Measurements from ENCODE around the gene PTPRN2.
"Not testable (repeated sequence)": the region's sequence is repeated elsewhere in the genome, so short reads cannot be mapped to it uniquely, and the experiment has no call there.

PTPRN2 gene

DNA sequence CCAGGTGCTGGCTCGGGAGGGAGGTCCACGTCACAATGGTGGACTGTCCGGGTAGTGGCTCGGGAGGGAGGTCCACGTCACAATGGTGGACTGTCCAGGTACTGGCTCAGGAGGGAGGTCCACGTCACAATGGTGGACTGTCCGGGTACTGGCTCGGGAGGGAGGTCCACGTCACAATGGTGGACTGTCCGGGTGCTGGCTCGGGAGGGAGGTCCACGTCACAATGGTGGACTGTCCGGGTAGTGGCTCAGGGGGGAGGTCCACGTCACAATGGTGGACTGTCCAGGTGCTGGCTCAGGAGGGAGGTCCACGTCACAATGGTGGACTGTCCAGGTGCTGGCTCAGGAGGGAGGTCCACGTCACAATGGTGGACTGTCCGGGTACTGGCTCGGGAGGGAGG is 65.8 kb downstream of the PTPRN2 start:
- peaks cover 5 to 30% (median 14%) of the 10 kb centered on the region in 5 donors for H3K27me3 ChIP-seq (ENCODE audit: control insufficient read depth in 5 of 5, insufficient read depth in 4 of 5, low read length in 5 of 5)
- H3K9ac ChIP-seq (ENCODE audit: low read length in 5 of 5); H3K9me3 ChIP-seq (ENCODE audit: control insufficient read depth in 5 of 5, low read length in 5 of 5); H3K4me1 ChIP-seq (ENCODE audit: control insufficient read depth in 5 of 5, insufficient read depth in 5 of 5, low read length in 5 of 5); H3K27ac ChIP-seq (ENCODE audit: low read depth, low read length); H3K4me3 ChIP-seq (ENCODE audit: low read depth in 1 of 5, low read length in 5 of 5); H3K36me3 ChIP-seq (ENCODE audit: control insufficient read depth in 5 of 5, insufficient read depth in 5 of 5, low read length in 5 of 5): not testable (repeated sequence)

- peaks cover 5 to 24% (median 13%) of the 10 kb centered on the region in 5 donors for H3K27me3 ChIP-seq (ENCODE audit: control insufficient read depth in 5 of 5, insufficient read depth in 4 of 5, low read length in 5 of 5)
- H3K4me1 ChIP-seq (ENCODE audit: control insufficient read depth in 5 of 5, insufficient read depth in 5 of 5, low read length in 5 of 5), result no peaks in the 10 kb centered on the region
- no peaks in the 10 kb centered on the region for H3K9me3 ChIP-seq (ENCODE audit: control insufficient read depth in 5 of 5, low read length in 5 of 5)
These were observed 66.8 kb downstream of the PTPRN2 start for GRCh38 chr7:158520825-158521224.

DNA sequence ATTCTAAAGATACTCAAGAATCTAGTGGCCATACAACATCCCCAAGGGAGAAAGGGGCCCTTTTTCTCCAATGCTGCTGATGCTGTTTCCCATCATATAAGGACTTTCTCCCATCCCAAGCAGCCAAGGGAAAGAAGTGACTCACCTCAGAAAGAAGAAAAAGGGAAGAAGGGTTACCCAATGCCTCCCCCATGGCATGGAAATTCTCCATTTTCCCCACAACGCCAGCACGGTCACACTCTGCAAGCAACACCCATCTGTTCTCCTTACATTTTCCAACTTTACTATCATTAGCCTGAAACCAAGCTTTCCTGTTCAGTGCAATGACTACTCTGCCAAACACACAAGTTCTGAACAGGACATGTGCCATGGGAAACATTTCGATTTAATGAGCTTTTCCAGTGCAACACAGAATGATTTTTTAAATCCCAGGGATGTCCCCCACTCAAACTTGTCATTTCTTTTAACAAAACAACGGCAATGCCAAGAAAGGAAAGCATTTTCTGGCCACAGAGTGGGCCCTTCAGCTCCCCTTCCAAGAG is 67.9 kb downstream of the PTPRN2 start:
- Histone ChIP-seq H3K9me3 (ENCODE audit: control insufficient read depth in 5 of 5, low read length in 5 of 5) (no peaks in the 10 kb centered on the region), H3K36me3 (ENCODE audit: control insufficient read depth in 5 of 5, insufficient read depth in 5 of 5, low read length in 5 of 5) (no peaks in the 10 kb centered on the region)

More at GRCh38 chr7:158520825-158521224, 66.8 kb downstream of the PTPRN2 start:
- H3K4me3 ChIP-seq (ENCODE audit: low read depth in 1 of 5, low read length in 5 of 5), result no peak overlapping the region
- H3K27ac ChIP-seq (ENCODE audit: low read depth, low read length), result no peak overlapping the region
- no peaks in the 10 kb centered on the region for H3K36me3 ChIP-seq (ENCODE audit: control insufficient read depth in 5 of 5, insufficient read depth in 5 of 5, low read length in 5 of 5)
- H3K9ac ChIP-seq (ENCODE audit: low read length in 5 of 5), result no peak overlapping the region

DNA sequence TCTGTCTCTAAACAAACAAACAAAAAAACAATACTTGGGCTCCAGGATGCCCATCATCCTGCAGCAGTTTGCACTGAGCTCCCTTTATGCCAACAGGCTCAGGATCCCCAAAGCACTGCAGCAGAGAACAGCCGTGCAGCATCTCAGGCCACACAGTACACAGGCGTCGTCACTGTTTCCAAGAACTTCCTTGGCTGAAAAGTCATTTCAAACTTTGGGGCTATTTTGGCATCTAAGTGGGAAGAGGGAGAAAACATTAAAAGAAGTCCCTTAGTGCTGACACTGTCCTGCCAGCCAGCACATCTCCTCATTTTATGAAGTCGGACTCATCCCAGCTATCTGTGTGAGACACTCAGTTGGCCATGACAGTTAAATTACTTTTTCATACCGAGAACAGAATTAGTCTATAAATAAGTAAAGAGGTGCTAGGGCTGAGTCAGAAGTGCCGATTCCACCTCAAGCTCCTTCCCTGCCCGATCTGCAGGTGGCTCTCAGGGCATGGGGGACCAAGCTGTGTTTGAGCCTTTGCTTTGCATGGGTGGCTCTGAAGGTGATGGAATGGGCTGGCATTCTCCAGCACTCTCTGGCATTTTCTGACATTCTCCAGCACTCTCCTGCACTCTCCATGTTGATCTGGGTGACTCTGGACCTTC is 68.5 kb downstream of the PTPRN2 start:
- Histone ChIP-seq H3K4me1 (ENCODE audit: control insufficient read depth in 5 of 5, insufficient read depth in 5 of 5, low read length in 5 of 5) (no peaks in the 10 kb centered on the region), H3K27ac (ENCODE audit: low read depth, low read length) (no peak overlapping the region), H3K4me3 (ENCODE audit: low read depth in 1 of 5, low read length in 5 of 5) (no peak overlapping the region), H3K36me3 (ENCODE audit: control insufficient read depth in 5 of 5, insufficient read depth in 5 of 5, low read length in 5 of 5) (no peaks in the 10 kb centered on the region), H3K9ac (ENCODE audit: low read length in 5 of 5) (no peak overlapping the region), H3K9me3 (ENCODE audit: control insufficient read depth in 5 of 5, low read length in 5 of 5) (no peaks in the 10 kb centered on the region), H3K27me3 (ENCODE audit: control insufficient read depth in 5 of 5, insufficient read depth in 4 of 5, low read length in 5 of 5) (peaks cover 0 to 14% (median 5%) of the 10 kb centered on the region in 5 donors)

More for the DNA sequence above, 67.9 kb downstream of the PTPRN2 start:
- H3K27me3 ChIP-seq (ENCODE audit: control insufficient read depth in 5 of 5, insufficient read depth in 4 of 5, low read length in 5 of 5), result peaks cover 0 to 14% (median 9%) of the 10 kb centered on the region in 5 donors
- no peak overlapping the region for H3K27ac ChIP-seq (ENCODE audit: low read depth, low read length)
- H3K4me1 ChIP-seq (ENCODE audit: control insufficient read depth in 5 of 5, insufficient read depth in 5 of 5, low read length in 5 of 5), result no peaks in the 10 kb centered on the region
- H3K9ac ChIP-seq (ENCODE audit: low read length in 5 of 5), result no peak overlapping the region
- H3K4me3 ChIP-seq (ENCODE audit: low read depth in 1 of 5, low read length in 5 of 5), result no peak overlapping the region

DNA sequence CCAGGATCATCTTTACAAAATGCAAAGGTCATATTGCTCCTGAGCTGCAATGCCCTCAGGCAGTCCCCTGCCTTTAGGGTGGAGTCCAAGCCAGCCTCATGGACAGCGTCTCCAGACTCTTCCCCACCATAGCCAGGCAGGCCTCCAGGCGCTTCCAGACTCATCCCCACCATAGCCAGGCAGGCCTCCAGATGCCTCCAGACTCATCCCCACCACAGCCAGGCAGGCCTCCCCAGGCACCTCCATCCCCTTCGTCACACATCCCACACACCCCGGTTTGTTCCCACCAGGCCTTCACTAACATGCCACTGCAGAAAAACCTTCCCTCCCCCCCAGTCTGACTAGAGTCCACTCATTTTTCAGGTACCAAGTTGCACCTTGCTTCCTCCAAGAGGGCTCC is 70.1 kb downstream of the PTPRN2 start:
- H3K4me1 ChIP-seq (ENCODE audit: control insufficient read depth in 5 of 5, insufficient read depth in 5 of 5, low read length in 5 of 5), result no peaks in the 10 kb centered on the region
- no peak overlapping the region for H3K9ac ChIP-seq (ENCODE audit: low read length in 5 of 5)

DNA sequence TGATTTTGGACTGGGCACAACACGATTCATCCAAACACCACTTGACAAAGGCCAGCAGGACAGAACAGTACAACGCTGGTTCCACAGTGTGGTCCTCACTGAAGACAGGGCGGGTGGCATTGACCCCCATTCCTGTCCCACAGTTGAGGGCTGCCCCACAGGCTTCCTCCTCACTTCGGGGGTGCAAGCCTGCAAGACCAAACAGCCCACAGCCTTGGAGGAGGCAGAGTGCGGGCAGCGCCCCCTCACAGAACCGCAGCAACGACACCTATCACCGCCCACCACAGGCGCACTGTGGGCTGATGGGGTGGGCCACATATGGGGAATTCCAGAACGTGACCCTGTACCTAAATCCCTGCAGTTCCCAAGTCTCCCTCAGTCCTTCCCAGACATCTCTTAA is 70.6 kb downstream of the PTPRN2 start:
- no peak overlapping the region for H3K27ac ChIP-seq (ENCODE audit: low read depth, low read length)

More for the DNA sequence above, 70.1 kb downstream of the PTPRN2 start:
- peaks cover 0 to 9% (median 5%) of the 10 kb centered on the region in 5 donors for H3K27me3 ChIP-seq (ENCODE audit: control insufficient read depth in 5 of 5, insufficient read depth in 4 of 5, low read length in 5 of 5)
- no peak overlapping the region for H3K4me3 ChIP-seq (ENCODE audit: low read depth in 1 of 5, low read length in 5 of 5)
- H3K9me3 ChIP-seq (ENCODE audit: control insufficient read depth in 5 of 5, low read length in 5 of 5), result peaks cover 0 to 7% (median 5%) of the 10 kb centered on the region in 5 donors
- H3K27ac ChIP-seq (ENCODE audit: low read depth, low read length), result no peak overlapping the region
- H3K36me3 ChIP-seq (ENCODE audit: control insufficient read depth in 5 of 5, insufficient read depth in 5 of 5, low read length in 5 of 5), result no peaks in the 10 kb centered on the region

GRCh38 chr7:158516524-158516923 is 71.1 kb downstream of the PTPRN2 start:
- Histone ChIP-seq H3K36me3 (ENCODE audit: control insufficient read depth in 5 of 5, insufficient read depth in 5 of 5, low read length in 5 of 5) (no peaks in the 10 kb centered on the region), H3K9ac (ENCODE audit: low read length in 5 of 5) (no peak overlapping the region), H3K27me3 (ENCODE audit: control insufficient read depth in 5 of 5, insufficient read depth in 4 of 5, low read length in 5 of 5) (peaks cover 0 to 9% (median 5%) of the 10 kb centered on the region in 5 donors), H3K9me3 (ENCODE audit: control insufficient read depth in 5 of 5, low read length in 5 of 5) (peaks cover 2 to 17% (median 15%) of the 10 kb centered on the region in 5 donors), H3K4me1 (ENCODE audit: control insufficient read depth in 5 of 5, insufficient read depth in 5 of 5, low read length in 5 of 5) (no peaks in the 10 kb centered on the region), H3K27ac (ENCODE audit: low read depth, low read length) (no peak overlapping the region), H3K4me3 (ENCODE audit: low read depth in 1 of 5, low read length in 5 of 5) (no peak overlapping the region)

More for the DNA sequence above, 70.6 kb downstream of the PTPRN2 start:
- no peaks in the 10 kb centered on the region for H3K36me3 ChIP-seq (ENCODE audit: control insufficient read depth in 5 of 5, insufficient read depth in 5 of 5, low read length in 5 of 5)
- no peak overlapping the region for H3K4me3 ChIP-seq (ENCODE audit: low read depth in 1 of 5, low read length in 5 of 5)
- H3K27me3 ChIP-seq (ENCODE audit: control insufficient read depth in 5 of 5, insufficient read depth in 4 of 5, low read length in 5 of 5), result peaks cover 0 to 9% (median 5%) of the 10 kb centered on the region in 5 donors
- no peaks in the 10 kb centered on the region for H3K4me1 ChIP-seq (ENCODE audit: control insufficient read depth in 5 of 5, insufficient read depth in 5 of 5, low read length in 5 of 5)
- H3K9ac ChIP-seq (ENCODE audit: low read length in 5 of 5), result no peak overlapping the region
- H3K9me3 ChIP-seq (ENCODE audit: control insufficient read depth in 5 of 5, low read length in 5 of 5), result peaks cover under 1 to 12% (median 10%) of the 10 kb centered on the region in 5 donors

- H3K9me3 ChIP-seq (ENCODE audit: control insufficient read depth in 5 of 5, low read length in 5 of 5), result peaks cover 4 to 34% (median 27%) of the 10 kb centered on the region in 5 donors
- H3K4me3 ChIP-seq (ENCODE audit: low read depth in 1 of 5, low read length in 5 of 5), result no peak overlapping the region
- H3K9ac ChIP-seq (ENCODE audit: low read length in 5 of 5), result no peak overlapping the region
- peaks cover 0 to 13% (median 3%) of the 10 kb centered on the region in 5 donors for H3K27me3 ChIP-seq (ENCODE audit: control insufficient read depth in 5 of 5, insufficient read depth in 4 of 5, low read length in 5 of 5)
- no peak overlapping the region for H3K27ac ChIP-seq (ENCODE audit: low read depth, low read length)
- peaks cover 0 to 4% (median 0%) of the 10 kb centered on the region in 5 donors for H3K4me1 ChIP-seq (ENCODE audit: control insufficient read depth in 5 of 5, insufficient read depth in 5 of 5, low read length in 5 of 5)
- H3K36me3 ChIP-seq (ENCODE audit: control insufficient read depth in 5 of 5, insufficient read depth in 5 of 5, low read length in 5 of 5), result no peaks in the 10 kb centered on the region
These were observed 74.8 kb downstream of the PTPRN2 start for GRCh38 chr7:158512869-158513268.

DNA sequence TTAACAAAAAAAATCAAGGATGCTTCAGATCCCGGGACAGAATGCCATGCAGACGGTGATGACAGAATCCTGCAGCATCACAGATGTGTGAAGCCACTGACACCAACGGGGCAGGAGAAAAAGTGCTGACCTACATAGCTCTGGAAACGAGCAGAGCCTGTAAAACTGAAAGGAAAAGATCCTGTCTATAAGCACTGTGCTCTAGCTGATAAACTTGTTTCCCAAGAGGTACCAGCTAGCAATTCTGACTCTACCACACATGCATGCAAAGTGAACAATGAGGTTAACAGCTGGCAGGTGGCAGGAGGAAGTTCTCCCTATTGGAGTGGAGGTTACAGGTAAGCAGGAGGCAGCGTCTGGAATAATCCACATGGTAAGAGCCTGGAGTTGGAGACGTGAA is 75.6 kb downstream of the PTPRN2 start:
- H3K36me3 ChIP-seq (ENCODE audit: control insufficient read depth in 5 of 5, insufficient read depth in 5 of 5, low read length in 5 of 5), result no peaks in the 10 kb centered on the region
- no peak overlapping the region for H3K9ac ChIP-seq (ENCODE audit: low read length in 5 of 5)
- H3K27me3 ChIP-seq (ENCODE audit: control insufficient read depth in 5 of 5, insufficient read depth in 4 of 5, low read length in 5 of 5), result peaks cover 0 to 11% (median 3%) of the 10 kb centered on the region in 5 donors
- no peak overlapping the region for H3K4me3 ChIP-seq (ENCODE audit: low read depth in 1 of 5, low read length in 5 of 5)
- H3K4me1 ChIP-seq (ENCODE audit: control insufficient read depth in 5 of 5, insufficient read depth in 5 of 5, low read length in 5 of 5), result peaks cover 0 to 10% (median 0%) of the 10 kb centered on the region in 5 donors
- H3K27ac ChIP-seq (ENCODE audit: low read depth, low read length), result no peak overlapping the region
- peaks cover 4 to 35% (median 27%) of the 10 kb centered on the region in 5 donors for H3K9me3 ChIP-seq (ENCODE audit: control insufficient read depth in 5 of 5, low read length in 5 of 5)

DNA sequence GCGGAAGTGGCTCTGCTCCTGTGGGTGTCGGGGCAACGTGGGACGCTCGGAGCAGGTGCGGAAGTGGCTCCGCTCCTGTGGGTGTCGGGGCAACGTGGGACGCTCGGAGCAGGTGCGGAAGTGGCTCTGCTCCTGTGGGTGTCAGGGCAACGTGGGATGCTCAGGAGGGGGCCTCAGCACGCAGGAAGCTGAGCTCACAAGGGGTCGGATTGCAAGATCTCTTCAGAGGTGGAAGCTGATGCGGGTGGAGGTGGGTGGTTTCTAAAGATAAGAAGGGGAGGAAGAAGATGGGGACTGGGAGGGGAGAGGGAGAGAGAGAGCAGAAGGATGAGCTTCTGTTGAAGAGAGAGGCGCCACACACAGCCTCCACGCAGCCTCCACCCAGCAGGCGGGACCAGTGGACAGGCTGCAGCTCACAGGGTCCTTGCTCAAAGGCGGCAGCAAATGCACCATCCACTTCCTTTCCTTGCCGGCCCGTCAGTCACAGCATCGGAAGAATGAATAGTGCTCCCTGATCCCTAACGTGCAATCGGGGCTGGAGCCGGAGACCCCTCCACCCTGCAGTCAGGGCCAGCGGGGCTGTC is 78.7 kb downstream of the PTPRN2 start:
- Histone ChIP-seq H3K9me3 (ENCODE audit: control insufficient read depth in 5 of 5, low read length in 5 of 5) (peaks cover 10 to 52% (median 40%) of the 10 kb centered on the region in 5 donors), H3K36me3 (ENCODE audit: control insufficient read depth in 5 of 5, insufficient read depth in 5 of 5, low read length in 5 of 5) (no peaks in the 10 kb centered on the region), H3K4me3 (ENCODE audit: low read depth in 1 of 5, low read length in 5 of 5) (no peak overlapping the region), H3K27ac (ENCODE audit: low read depth, low read length) (no peak overlapping the region), H3K9ac (ENCODE audit: low read length in 5 of 5) (no peak overlapping the region), H3K4me1 (ENCODE audit: control insufficient read depth in 5 of 5, insufficient read depth in 5 of 5, low read length in 5 of 5) (peaks cover 0 to 10% (median 0%) of the 10 kb centered on the region in 5 donors), H3K27me3 (ENCODE audit: control insufficient read depth in 5 of 5, insufficient read depth in 4 of 5, low read length in 5 of 5) (peaks cover 0 to 11% (median 5%) of the 10 kb centered on the region in 5 donors)
